ENCODE measurements around the gene PLS1. TPM values are rescaled to one million over a fixed set of nuclear protein-coding genes. Genes with fewer than 3 reads are reported as not detected.

Gene PLS1
- polyA plus RNA-seq, 1 experiment = 1.7 TPM

DNA sequence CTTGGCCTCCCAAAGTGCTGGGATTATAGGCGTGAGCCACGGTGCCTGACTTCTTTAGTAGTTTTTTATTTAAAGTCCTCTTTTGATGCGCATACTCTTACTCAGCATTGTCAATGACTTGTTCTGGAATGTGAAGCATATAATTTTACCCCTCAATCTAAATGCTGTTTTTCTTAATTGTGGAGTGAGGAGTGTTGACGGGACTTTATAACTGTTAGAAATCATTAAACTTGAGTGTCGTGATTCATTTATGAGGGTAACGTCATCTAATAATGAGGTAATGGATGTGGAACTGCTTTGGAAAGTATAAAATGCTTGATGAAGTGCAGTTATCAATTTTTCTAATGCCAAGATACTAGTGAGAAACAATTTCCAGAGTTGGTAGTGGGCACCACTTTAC, 48.3 kb downstream of the PLS1 start:
- no peak overlapping the region for H3K4me3 ChIP-seq (ENCODE audit: low read depth, low read length)
- H3K9me3 ChIP-seq (ENCODE audit: control insufficient read depth, insufficient read depth, low read length) = no peaks in the 10 kb centered on the region
- H3K27ac ChIP-seq (ENCODE audit: low read depth, low read length) = no peak overlapping the region
- no peak for DNase-seq (ENCODE audit: low read depth, low spot score)
- CTCF ChIA-PET = no interaction called here
- POLR2A ChIA-PET = no interaction called here
- H3K27me3 ChIP-seq (ENCODE audit: control insufficient read depth, insufficient read depth, low read length) = no peaks in the 10 kb centered on the region
- TF ChIP-seq, protein P1, sequence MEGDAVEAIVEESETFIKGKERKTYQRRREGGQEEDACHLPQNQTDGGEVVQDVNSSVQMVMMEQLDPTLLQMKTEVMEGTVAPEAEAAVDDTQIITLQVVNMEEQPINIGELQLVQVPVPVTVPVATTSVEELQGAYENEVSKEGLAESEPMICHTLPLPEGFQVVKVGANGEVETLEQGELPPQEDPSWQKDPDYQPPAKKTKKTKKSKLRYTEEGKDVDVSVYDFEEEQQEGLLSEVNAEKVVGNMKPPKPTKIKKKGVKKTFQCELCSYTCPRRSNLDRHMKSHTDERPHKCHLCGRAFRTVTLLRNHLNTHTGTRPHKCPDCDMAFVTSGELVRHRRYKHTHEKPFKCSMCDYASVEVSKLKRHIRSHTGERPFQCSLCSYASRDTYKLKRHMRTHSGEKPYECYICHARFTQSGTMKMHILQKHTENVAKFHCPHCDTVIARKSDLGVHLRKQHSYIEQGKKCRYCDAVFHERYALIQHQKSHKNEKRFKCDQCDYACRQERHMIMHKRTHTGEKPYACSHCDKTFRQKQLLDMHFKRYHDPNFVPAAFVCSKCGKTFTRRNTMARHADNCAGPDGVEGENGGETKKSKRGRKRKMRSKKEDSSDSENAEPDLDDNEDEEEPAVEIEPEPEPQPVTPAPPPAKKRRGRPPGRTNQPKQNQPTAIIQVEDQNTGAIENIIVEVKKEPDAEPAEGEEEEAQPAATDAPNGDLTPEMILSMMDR (IDR thresholded peaks at IDR 0.05; ENCODE audit: low read depth, low read length) = no peak

DNA sequence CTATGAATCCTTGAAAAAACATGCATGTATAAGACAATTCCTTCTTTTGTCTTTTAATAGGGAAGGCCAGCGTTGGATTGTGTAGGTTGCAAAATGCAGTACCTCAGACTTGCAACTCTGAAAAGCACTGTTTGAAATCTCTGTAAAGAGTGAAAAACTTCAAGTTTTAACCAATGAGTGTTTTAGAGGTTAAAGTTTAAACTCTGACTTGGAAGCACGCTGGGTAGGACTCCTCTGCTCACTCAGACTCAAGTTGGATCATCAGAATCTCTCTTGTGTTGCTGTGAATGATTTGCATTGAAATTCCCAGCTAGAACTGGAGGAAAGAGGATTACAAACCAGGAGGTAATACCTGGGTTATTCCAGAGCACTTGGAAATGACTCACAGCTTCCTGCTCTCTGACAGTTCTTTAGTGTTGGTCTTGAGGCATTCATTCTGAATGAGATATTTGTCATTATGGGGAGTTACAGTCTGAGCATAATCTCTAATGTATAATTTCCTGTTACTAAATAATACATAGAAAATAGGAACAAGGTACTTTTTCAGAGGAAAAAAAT, 49.1 kb downstream of the PLS1 start:
- no peaks in the 10 kb centered on the region for H3K27me3 ChIP-seq (ENCODE audit: control insufficient read depth, insufficient read depth, low read length)
- ChIA-PET CTCF (no interaction called here), POLR2A (no interaction called here)
- H3K9me3 ChIP-seq (ENCODE audit: control insufficient read depth, insufficient read depth, low read length) = no peaks in the 10 kb centered on the region
- DNase-seq (ENCODE audit: low read depth, low spot score) = no peak
- H3K4me3 ChIP-seq (ENCODE audit: low read depth, low read length) = no peak overlapping the region
- TF ChIP-seq, protein P1 (IDR thresholded peaks at IDR 0.05; ENCODE audit: low read depth, low read length) = no peak
- no peak overlapping the region for H3K27ac ChIP-seq (ENCODE audit: low read depth, low read length)

DNA sequence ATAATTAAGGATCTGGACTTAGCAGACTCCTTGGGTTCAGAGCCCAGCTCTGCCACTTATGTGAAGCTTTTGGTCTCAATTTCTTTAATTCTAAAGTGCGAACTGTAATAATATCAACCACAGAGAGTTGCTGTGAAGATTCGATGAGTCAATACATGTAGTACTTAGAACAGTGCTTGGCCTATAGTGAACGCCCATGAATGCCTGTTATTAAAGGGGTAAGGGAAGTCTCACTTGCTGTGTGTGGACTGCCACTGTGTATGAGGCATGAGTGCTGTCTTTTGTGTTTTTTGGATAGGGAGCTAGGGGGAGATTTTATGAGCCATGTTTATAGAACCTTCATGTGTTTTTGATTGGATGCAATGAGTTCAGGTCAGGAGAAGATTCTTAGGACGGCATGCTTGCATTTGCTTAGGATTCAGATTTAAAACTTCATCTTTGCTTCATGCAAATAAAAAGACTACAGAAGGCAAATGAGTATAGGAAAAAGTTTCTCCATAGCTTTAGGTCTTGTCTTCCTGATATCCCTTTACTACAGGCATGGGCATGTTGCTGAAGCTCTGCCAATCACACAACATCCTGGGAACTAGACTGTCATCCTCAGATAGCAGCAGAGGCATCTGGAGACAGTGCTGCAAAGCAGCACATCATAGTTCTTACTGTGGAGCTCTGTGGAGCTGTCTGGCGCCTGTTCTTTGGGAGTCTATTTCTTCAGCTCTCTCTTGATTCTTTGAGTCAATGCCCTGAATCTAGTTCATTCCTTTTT, 50.0 kb downstream of the PLS1 start:
- POLR2A ChIA-PET = no interaction called here
- Histone ChIP-seq H3K4me3 (ENCODE audit: low read depth, low read length) (no peak overlapping the region), H3K27ac (ENCODE audit: low read depth, low read length) (no peak overlapping the region), H3K9me3 (ENCODE audit: control insufficient read depth, insufficient read depth, low read length) (no peaks in the 10 kb centered on the region), H3K27me3 (ENCODE audit: control insufficient read depth, insufficient read depth, low read length) (no peaks in the 10 kb centered on the region)
- TF ChIP-seq, protein P1 (IDR thresholded peaks at IDR 0.05; ENCODE audit: low read depth, low read length) = no peak
- CTCF ChIA-PET = interaction anchor here (0.6 kb wide), 1 partner anchor 183 kb away, joined by 4 read pairs; no protein-coding TSS in a partner anchor
- DNase-seq (ENCODE audit: low read depth, low spot score) = no peak

DNA sequence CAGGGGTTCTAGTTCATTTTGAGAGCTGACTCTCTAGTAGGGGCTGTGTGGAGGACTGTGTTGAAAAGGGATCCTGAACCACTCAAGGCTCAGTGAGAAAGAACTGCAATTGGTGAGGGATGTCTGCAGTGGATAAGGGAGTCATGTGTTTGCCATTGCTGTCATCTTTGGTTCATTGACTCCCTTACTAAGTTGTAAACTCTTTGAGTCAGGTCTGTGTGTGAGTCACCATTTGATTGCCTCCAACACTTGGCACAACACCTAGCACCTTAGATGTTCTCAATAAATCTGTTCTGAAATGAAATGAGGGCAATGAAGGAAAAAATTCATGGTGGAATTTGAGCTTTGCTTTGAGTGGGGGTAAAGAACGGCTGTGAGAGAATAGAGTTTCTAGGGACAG, 51.7 kb downstream of the PLS1 start:
- H3K9me3 ChIP-seq (ENCODE audit: control insufficient read depth, insufficient read depth, low read length) = no peaks in the 10 kb centered on the region
- TF ChIP-seq, protein P1 (IDR thresholded peaks at IDR 0.05; ENCODE audit: low read depth, low read length) = no peak
- CTCF ChIA-PET = no interaction called here
- no peak overlapping the region for H3K27ac ChIP-seq (ENCODE audit: low read depth, low read length)
- POLR2A ChIA-PET = no interaction called here
- no peak overlapping the region for H3K4me3 ChIP-seq (ENCODE audit: low read depth, low read length)
- no peaks in the 10 kb centered on the region for H3K27me3 ChIP-seq (ENCODE audit: control insufficient read depth, insufficient read depth, low read length)
- no peak for DNase-seq (ENCODE audit: low read depth, low spot score)

DNA sequence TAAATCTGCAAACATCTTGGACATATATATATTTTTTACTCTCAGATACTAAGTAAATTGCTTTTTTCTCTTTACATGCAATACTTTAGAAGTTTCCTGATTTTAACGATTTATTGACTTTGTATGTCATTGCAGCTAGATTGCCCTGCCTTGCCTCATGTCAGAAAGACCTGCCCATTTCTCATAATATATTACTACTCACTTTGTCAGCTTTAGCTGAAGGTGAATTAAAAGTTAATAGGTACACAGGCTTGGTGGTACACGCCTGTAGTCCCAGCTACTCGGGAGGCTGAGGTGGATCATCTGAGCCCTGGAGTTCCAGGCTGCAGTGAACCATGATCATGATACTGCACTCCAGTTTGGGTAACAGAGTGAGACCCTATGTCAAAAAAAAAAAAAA, 52.8 kb downstream of the PLS1 start:
- H3K27me3 ChIP-seq (ENCODE audit: control insufficient read depth, insufficient read depth, low read length) = no peaks in the 10 kb centered on the region
- no peak overlapping the region for H3K27ac ChIP-seq (ENCODE audit: low read depth, low read length)
- TF ChIP-seq, protein P1 (IDR thresholded peaks at IDR 0.05; ENCODE audit: low read depth, low read length) = no peak
- no peak for DNase-seq (ENCODE audit: low read depth, low spot score)
- no peak overlapping the region for H3K4me3 ChIP-seq (ENCODE audit: low read depth, low read length)
- H3K9me3 ChIP-seq (ENCODE audit: control insufficient read depth, insufficient read depth, low read length) = no peaks in the 10 kb centered on the region
- CTCF ChIA-PET = no interaction called here
- POLR2A ChIA-PET = no interaction called here

Data from AG04450 (cell line).